GM18873 (cell line): ENCODE results near the gene INPP4B.

Source experiments
- ATAC-seq: cut with Tn5 transposase; IDR thresholded peaks from one replicate; pipeline ENCODE4 v1.9.1; 2021; ENCODE audit warnings: mild to moderate bottlenecking, moderate library complexity, moderate number of reproducible peaks; ENCODE audit not compliant: unreplicated experiment, low FRiP score

INPP4B gene

DNA sequence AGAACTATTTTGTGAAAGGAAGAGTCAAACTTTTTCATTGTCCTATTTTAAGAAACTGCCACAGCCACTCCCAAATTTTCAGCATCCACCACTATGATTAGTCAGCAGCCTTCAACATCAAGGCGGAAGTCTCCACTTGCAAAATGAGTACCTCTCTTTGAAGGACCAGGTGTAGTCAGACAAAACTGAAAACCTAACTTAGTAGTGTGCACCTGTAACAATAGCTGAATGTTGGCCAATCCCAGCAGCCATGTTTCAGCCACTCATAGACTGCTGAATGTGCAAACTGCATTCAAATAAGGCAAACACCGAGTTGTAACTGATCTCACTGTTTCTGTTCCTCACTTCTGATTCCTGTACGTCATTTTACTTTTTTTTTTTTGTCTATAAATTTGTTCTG, 868.7 kb downstream of the INPP4B start:
- no peak for ATAC-seq
